ENCODE data around the gene ECSCR. TPM values are rescaled to one million over a fixed set of nuclear protein-coding genes. Genes with fewer than 3 reads are reported as not detected.
"Not testable (repeated sequence)": the region's sequence is repeated elsewhere in the genome, so short reads cannot be mapped to it uniquely, and the experiment has no call there.

The ECSCR gene
- total RNA-seq, 1 donor from 2014 or later, result 47.2 TPM

GRCh38 chr5:139482050-139482889 is 19.7 kb upstream of the ECSCR start, which contains the start of gene STING1:
TSS of gene STING1 (minus strand) at chr5:139482758. CDS start at chr5:139481704, 1,054 bp downstream.
- peaks cover 53% of the 10 kb centered on the region for H3K4me1 ChIP-seq
- ATAC-seq, result peak; percentile 84
- no peaks in the 10 kb centered on the region for H3K27me3 ChIP-seq

GRCh38 chr5:139481580-139482049 is 19.1 kb upstream of the ECSCR start:
- peak; percentile 73 for ATAC-seq
- Histone ChIP-seq H3K27me3 (no peaks in the 10 kb centered on the region), H3K36me3 (peaks cover 22% of the 10 kb centered on the region), H3K9me3 (no peaks in the 10 kb centered on the region), H3K27ac (peak overlapping the region; percentile 99), H3K4me3 (peak overlapping the region; percentile 78), H3K4me1 (peaks cover 53% of the 10 kb centered on the region)
- intact Hi-C loops (cut with DNase I), result no loop called here
- peak; percentile 38 for TF ChIP-seq CTCF (IDR thresholded peaks at IDR 0.05)
- peak; percentile 73 for DNase-seq

More at GRCh38 chr5:139482050-139482889, 19.7 kb upstream of the ECSCR start, which contains the start of gene STING1:
- peak; percentile 90 for DNase-seq
- Histone ChIP-seq H3K4me3 (peak within 1 kb of the TSS; percentile 78), H3K9me3 (no peaks in the 10 kb centered on the region), H3K27ac (peak within 1 kb of the TSS; percentile 99), H3K36me3 (peaks cover 17% of the 10 kb centered on the region)
- TF ChIP-seq CTCF (IDR thresholded peaks at IDR 0.05), result no peak
- intact Hi-C loops (cut with DNase I), result no loop called here

- H3K27ac ChIP-seq, result peak overlapping the region; percentile 99
- DNase-seq (peak; percentile 77), ATAC-seq (peak; percentile 33)
- no peaks in the 10 kb centered on the region for H3K27me3 ChIP-seq
- no peak for TF ChIP-seq CTCF (IDR thresholded peaks at IDR 0.05)
- H3K36me3 ChIP-seq, result peaks cover 26% of the 10 kb centered on the region
- peaks cover 55% of the 10 kb centered on the region for H3K4me1 ChIP-seq
- intact Hi-C loops (cut with DNase I), result no loop called here
- no peaks in the 10 kb centered on the region for H3K9me3 ChIP-seq
- H3K4me3 ChIP-seq, result peak overlapping the region; percentile 78
Observed at GRCh38 chr5:139481122-139481533, 18.6 kb upstream of the ECSCR start.

- ATAC-seq; H3K4me3 ChIP-seq; intact Hi-C loops (cut with DNase I); H3K9me3 ChIP-seq; DNase-seq; H3K27me3 ChIP-seq: not testable (repeated sequence)
- peak overlapping the region; percentile 30 for H3K27ac ChIP-seq
- peaks cover 34% of the 10 kb centered on the region for H3K36me3 ChIP-seq
- peaks cover 66% of the 10 kb centered on the region for H3K4me1 ChIP-seq
Observed at GRCh38 chr5:139479729-139480128, 17.2 kb upstream of the ECSCR start.

- ATAC-seq; H3K9me3 ChIP-seq; DNase-seq; H3K4me3 ChIP-seq; intact Hi-C loops (cut with DNase I); H3K27me3 ChIP-seq: not testable (repeated sequence)
- Histone ChIP-seq H3K4me1 (peaks cover 69% of the 10 kb centered on the region), H3K36me3 (peaks cover 34% of the 10 kb centered on the region), H3K27ac (peak overlapping the region; percentile 30)
Observed at GRCh38 chr5:139478657-139479423, 16.3 kb upstream of the ECSCR start.

- Histone ChIP-seq H3K36me3 (peaks cover 34% of the 10 kb centered on the region), H3K4me3 (no peak overlapping the region), H3K4me1 (peaks cover 59% of the 10 kb centered on the region), H3K9me3 (no peaks in the 10 kb centered on the region), H3K27ac (no peak overlapping the region), H3K27me3 (no peaks in the 10 kb centered on the region)
- DNase-seq (no peak), ATAC-seq (no peak)
- intact Hi-C loops (cut with DNase I), result no loop called here
- no peak for TF ChIP-seq CTCF (IDR thresholded peaks at IDR 0.05)
Observed at GRCh38 chr5:139475865-139476617, 13.5 kb upstream of the ECSCR start.

Data from upper lobe of right lung (tissue), 1 donor.